Endothelial cell of umbilical vein (primary cell): ENCODE results near the gene CDK12. TPM values are rescaled to one million over a fixed set of nuclear protein-coding genes. Genes with fewer than 3 reads are reported as not detected.

Source experiments
- BruUV-seq: library from RNA; stranded (reverse); fragments of 400-500 nt; replicated peaks from 2 replicates; lab custom pipeline; 2021; lab: Mats Ljungman, UMichigan
- CTCF ChIA-PET: fragments of 300-600, 350-600 bp; sonication (Branson Sonifier 250); formaldehyde crosslinking; loops from one replicate; lab custom pipeline; 2021; ENCODE audit warnings: antibody characterized with exemption, inconsistent platforms; lab: Charles Lee
- POLR2A ChIA-PET: fragments of 300-600, 350-600 bp; sonication (Branson Sonifier 250); formaldehyde crosslinking; loops from one replicate; lab custom pipeline; 2021; ENCODE audit warnings: antibody characterized with exemption, inconsistent platforms; lab: Charles Lee
- DNase-seq: peaks from one replicate; pipeline ENCODE4 v3.0.0-alpha.2; 2011; ENCODE audit warnings: low read depth, low spot score
- FAIRE-seq: peaks from 2 replicates; lab custom pipeline; 2011; peaks lifted over from hg19 to GRCh38; lab: Jason Lieb, UNC
- H2AFZ ChIP-seq: 2 replicates; pipeline ENCODE4 v1.6.0; 2012; ENCODE audit warnings: low read depth, low read length, control low read depth, inconsistent platforms
- H3K27ac ChIP-seq: 2 replicates; pipeline ENCODE4 v1.5.1; 2011; ENCODE audit warnings: low read depth, mild to moderate bottlenecking, control low read depth, low read length, moderate library complexity; ENCODE audit not compliant: insufficient read depth
- H3K27me3 ChIP-seq, 2 experiments: 2 replicates each; pipeline versions ENCODE4 v1.6.0 to v1.6.1; 2011; ENCODE audit warnings: low read length in 2 of 2, mixed read lengths in 1 of 2; ENCODE audit not compliant: control insufficient read depth in 2 of 2, insufficient read depth in 2 of 2
- H3K36me3 ChIP-seq, 2 experiments: 2 replicates in 1 of 2; 3 replicates in 1 of 2; pipeline ENCODE4 v1.5.1; 2011; ENCODE audit warnings: low read length in 2 of 2, mild to moderate bottlenecking in 1 of 2, moderate library complexity in 1 of 2; ENCODE audit not compliant: control insufficient read depth in 2 of 2, insufficient read depth in 2 of 2; ENCODE audit errors: extremely low read depth in 1 of 2
- H3K4me1 ChIP-seq: 3 replicates; pipeline ENCODE4 v1.5.1; 2011; ENCODE audit warnings: mild to moderate bottlenecking, low read length; ENCODE audit not compliant: control insufficient read depth, insufficient read depth; ENCODE audit errors: extremely low read depth
- H3K4me2 ChIP-seq: 2 replicates; pipeline ENCODE4 v1.6.1; 2011; ENCODE audit warnings: low read length, control low read depth, mixed read lengths; ENCODE audit not compliant: insufficient read depth
- H3K4me3 ChIP-seq, 3 experiments: fragments of 200-600 bp in 1 of 3; sonication (generic), shearing (Covaris generic) in 1 of 3; replicated peaks in 1 of 3; 2 replicates each; pipeline ENCODE4 v1.5.1; 2011 to 2016; ENCODE audit warnings: control low read depth in 3 of 3, low read length in 3 of 3, mild to moderate bottlenecking in 2 of 3, inconsistent platforms in 1 of 3, low read depth in 1 of 3, moderate library complexity in 1 of 3; ENCODE audit not compliant: insufficient read depth in 1 of 3
- H3K79me2 ChIP-seq: 2 replicates; pipeline ENCODE4 v1.6.0; 2012; ENCODE audit warnings: low read length, inconsistent platforms; ENCODE audit not compliant: control insufficient read depth, insufficient read depth
- H3K9ac ChIP-seq: replicated peaks from 2 replicates; pipeline ENCODE3; 2011; ENCODE audit warnings: low read length, control low read depth; ENCODE audit not compliant: insufficient read depth; ENCODE audit errors: extremely low read depth
- H3K9me1 ChIP-seq: replicated peaks from 3 replicates; pipeline ENCODE4 v1.6.0; 2011; ENCODE audit warnings: mild to moderate bottlenecking, low read length; ENCODE audit not compliant: control insufficient read depth, insufficient read depth; ENCODE audit errors: extremely low read depth
- H3K9me3 ChIP-seq: replicated peaks from 2 replicates; pipeline ENCODE4 v1.5.1; 2012; ENCODE audit warnings: low read length, inconsistent platforms; ENCODE audit not compliant: control insufficient read depth, insufficient read depth
- H4K20me1 ChIP-seq: replicated peaks from 2 replicates; pipeline ENCODE3; 2011; ENCODE audit warnings: mild to moderate bottlenecking, low read length; ENCODE audit not compliant: control insufficient read depth, insufficient read depth; ENCODE audit errors: extremely low read depth
- CTCF ChIP-seq, 2 donors: IDR thresholded peaks; 1 replicate in 1 of 2; 2 replicates in 1 of 2; pipeline ENCODE4 v1.5.1; 2011; ENCODE audit warnings: low read length in 2 of 2, mild to moderate bottlenecking in 2 of 2, moderate library complexity in 2 of 2, control low read depth in 1 of 2, inconsistent platforms in 1 of 2, low read depth in 1 of 2; ENCODE audit not compliant: insufficient read depth in 1 of 2; ENCODE audit errors: extremely low read depth in 1 of 2
- EZH2 ChIP-seq: IDR thresholded peaks from 2 replicates; pipeline ENCODE4 v1.6.1; 2012; ENCODE audit warnings: borderline replicate concordance, low read depth, mild to moderate bottlenecking, moderate library complexity, low read length, inconsistent platforms; ENCODE audit not compliant: severe bottlenecking
- FOS ChIP-seq: IDR thresholded peaks from 2 replicates; pipeline ENCODE4 v1.6.1; 2011; ENCODE audit warnings: mild to moderate bottlenecking, low read length, moderate library complexity, borderline replicate concordance; ENCODE audit not compliant: insufficient read depth
- GATA2 ChIP-seq: IDR thresholded peaks from 2 replicates; pipeline ENCODE4 v1.7.0; 2011; ENCODE audit warnings: low read depth, mild to moderate bottlenecking, moderate library complexity, mixed read lengths, low read length; ENCODE audit not compliant: insufficient read length, insufficient read depth
- JUN ChIP-seq: IDR thresholded peaks from 2 replicates; pipeline ENCODE4 v1.6.1; 2011; ENCODE audit warnings: borderline replicate concordance, low read depth; ENCODE audit not compliant: insufficient read length, insufficient read depth
- POLR2A ChIP-seq: IDR thresholded peaks from 2 replicates; pipeline ENCODE4 v1.6.1; 2012; ENCODE audit warnings: low read depth, mild to moderate bottlenecking, control low read depth, low read length
- POLR2AphosphoS5 ChIP-seq: IDR thresholded peaks from 2 replicates; pipeline ENCODE4 v1.6.1; 2012; ENCODE audit warnings: low read depth, mild to moderate bottlenecking, control low read depth, low read length, moderate library complexity; ENCODE audit not compliant: insufficient read depth
- dilution Hi-C: fragments of 300-500 bp; cut with MboI; formaldehyde crosslinking; loops from one replicate; pipeline ENCODE4 v1.15.0; 2019; ENCODE audit warnings: low sequenced_read_pairs; ENCODE audit not compliant: extremely low pct_ligation_motif_present
- intact Hi-C: fragments of 100-400 bp; cut with micrococcal nuclease; formaldehyde crosslinking; loops from one replicate; pipeline ENCODE4 v1.10.0; 2022
- polyA plus RNA-seq, 4 experiments: library from polyadenylated mRNA; depleted of rRNA in 3 of 4; stranded (reverse) in 3 of 4; unstranded in 1 of 4; fragments of >200 nt; gene quantifications; 2 replicates each; pipeline versions ENCODE4 v1.2.1 to v1.2.3, GENCODE V29; 2011 to 2012; ENCODE audit warnings: missing spikeins in 1 of 4
- total RNA-seq: library from RNA; stranded (reverse); gene quantifications from 2 replicates; pipeline ENCODE4 v1.2.3, GENCODE V29; 2021

CDK12 gene
- total and polyA plus RNA-seq, 2 donors (not counting 3 experiments of a cell fraction or from before 2014, with no cell fraction given), result 14.2 to 55.4 TPM

GRCh38 chr17:39513309-39513708 is 52.0 kb downstream of the CDK12 start:
- H3K79me2 ChIP-seq, result no peaks in the 10 kb centered on the region
- no TSS peak for BruUV-seq
- intact Hi-C loops (no loop called here), dilution Hi-C loops (no loop called here)
- no peak overlapping the region for H3K9ac ChIP-seq
- peaks cover 5 to 12% of the 10 kb centered on the region in 2 experiments for H3K36me3 ChIP-seq
- peaks cover 14% of the 10 kb centered on the region for H3K4me1 ChIP-seq
- H3K9me3 ChIP-seq, result no peaks in the 10 kb centered on the region
- FAIRE-seq, result no peak
- TF ChIP-seq POLR2A, result no peak
- TF ChIP-seq POLR2AphosphoS5, result no peak
- no peak for TF ChIP-seq FOS
- TF ChIP-seq CTCF (IDR thresholded peaks at IDR 0.05; ENCODE audit: extremely low read depth in 1 of 2, insufficient read depth in 1 of 2, low read depth in 1 of 2, low read length in 2 of 2), result no peak
- TF ChIP-seq GATA2, result no peak
- no peak for TF ChIP-seq JUN
- no peak for TF ChIP-seq EZH2
- H3K4me3 ChIP-seq, result no peak overlapping the region
- ChIA-PET CTCF (no interaction called here), POLR2A (no interaction called here)
- no peaks in the 10 kb centered on the region for H3K9me1 ChIP-seq
- no peak overlapping the region for H2AFZ ChIP-seq
- H3K27ac ChIP-seq, result no peak overlapping the region
- H3K27me3 ChIP-seq, result no peaks in the 10 kb centered on the region
- H4K20me1 ChIP-seq, result no peaks in the 10 kb centered on the region
- no peak for DNase-seq
- no peak overlapping the region for H3K4me2 ChIP-seq
